ENCODE measurements around the gene PECR.

PECR gene

DNA sequence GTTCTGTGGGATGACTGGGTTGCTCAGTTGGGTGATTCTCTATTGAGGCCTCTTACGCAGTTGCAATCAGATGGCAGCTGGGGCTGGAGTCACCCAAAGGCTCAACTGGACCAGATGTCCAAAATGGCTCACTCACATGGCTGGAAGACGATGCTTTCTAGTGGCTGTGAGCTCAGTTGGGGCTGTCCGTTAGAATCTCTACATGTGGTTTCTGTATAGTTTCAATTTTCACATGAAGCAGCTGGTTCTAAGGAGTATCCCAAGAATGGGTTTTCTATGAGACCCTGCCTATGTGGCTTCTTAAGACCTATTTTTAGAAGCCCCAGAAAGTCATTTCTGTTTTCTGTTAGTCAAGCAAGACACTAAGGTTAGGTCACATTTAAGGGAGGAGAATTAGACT is 32.0 kb upstream of the PECR start:
- peaks cover 76% of the 10 kb centered on the region for H3K36me3 ChIP-seq (ENCODE audit: control insufficient read depth, low read depth, low read length)
- peaks cover 23% of the 10 kb centered on the region for H3K4me1 ChIP-seq (ENCODE audit: control insufficient read depth, low read depth, low read length)
- no peak overlapping the region for H3K4me3 ChIP-seq (ENCODE audit: low read length)
- H3K9me3 ChIP-seq (ENCODE audit: control insufficient read depth, low read depth, low read length), result no peaks in the 10 kb centered on the region
- H3K9ac ChIP-seq (ENCODE audit: low read length), result no peak overlapping the region
- H3K27me3 ChIP-seq (ENCODE audit: control insufficient read depth, insufficient read depth, low read length), result no peaks in the 10 kb centered on the region
- no peak overlapping the region for H3K27ac ChIP-seq (ENCODE audit: low read length)

GRCh38 chr2:216112926-216113325 is 31.3 kb upstream of the PECR start:
- H3K9me3 ChIP-seq (ENCODE audit: control insufficient read depth, low read depth, low read length), result no peaks in the 10 kb centered on the region
- H3K4me3 ChIP-seq (ENCODE audit: low read length), result no peak overlapping the region
- H3K27ac ChIP-seq (ENCODE audit: low read length), result no peak overlapping the region
- peaks cover 69% of the 10 kb centered on the region for H3K36me3 ChIP-seq (ENCODE audit: control insufficient read depth, low read depth, low read length)
- H3K4me1 ChIP-seq (ENCODE audit: control insufficient read depth, low read depth, low read length), result peaks cover 30% of the 10 kb centered on the region
- no peaks in the 10 kb centered on the region for H3K27me3 ChIP-seq (ENCODE audit: control insufficient read depth, insufficient read depth, low read length)
- no peak overlapping the region for H3K9ac ChIP-seq (ENCODE audit: low read length)

DNA sequence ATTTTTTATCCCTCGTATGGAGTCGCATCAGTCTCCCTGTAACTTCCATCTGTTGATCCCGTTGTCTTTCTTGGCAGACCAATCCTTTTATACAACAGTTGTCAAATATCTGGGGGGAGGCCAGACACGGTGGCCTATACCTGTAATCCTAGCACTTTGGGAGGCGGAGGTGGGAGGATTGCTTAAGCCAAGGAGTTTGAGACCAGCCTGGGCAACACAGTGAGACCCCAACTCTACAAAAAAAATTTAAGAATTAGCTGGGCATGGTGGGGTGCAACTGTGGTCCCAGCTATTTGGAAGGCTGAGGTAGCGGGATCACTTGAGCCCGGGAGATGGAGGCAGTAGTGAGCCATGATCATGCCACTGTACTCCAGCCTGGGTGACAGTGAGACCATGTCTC is 29.5 kb upstream of the PECR start:
- Histone ChIP-seq H3K9ac (ENCODE audit: low read length) (no peak overlapping the region), H3K36me3 (ENCODE audit: control insufficient read depth, low read depth, low read length) (peaks cover 51% of the 10 kb centered on the region), H3K9me3 (ENCODE audit: control insufficient read depth, low read depth, low read length) (no peaks in the 10 kb centered on the region), H3K4me3 (ENCODE audit: low read length) (peak overlapping the region; percentile 97), H3K27ac (ENCODE audit: low read length) (no peak overlapping the region), H3K27me3 (ENCODE audit: control insufficient read depth, insufficient read depth, low read length) (no peaks in the 10 kb centered on the region), H3K4me1 (ENCODE audit: control insufficient read depth, low read depth, low read length) (peaks cover 33% of the 10 kb centered on the region)

- peak overlapping the region; percentile 98 for H3K9ac ChIP-seq (ENCODE audit: low read length)
- peaks cover 33% of the 10 kb centered on the region for H3K4me1 ChIP-seq (ENCODE audit: control insufficient read depth, low read depth, low read length)
- H3K36me3 ChIP-seq (ENCODE audit: control insufficient read depth, low read depth, low read length), result peaks cover 46% of the 10 kb centered on the region
- no peak overlapping the region for H3K27ac ChIP-seq (ENCODE audit: low read length)
- H3K27me3 ChIP-seq (ENCODE audit: control insufficient read depth, insufficient read depth, low read length), result no peaks in the 10 kb centered on the region
- H3K9me3 ChIP-seq (ENCODE audit: control insufficient read depth, low read depth, low read length), result no peaks in the 10 kb centered on the region
- H3K4me3 ChIP-seq (ENCODE audit: low read length), result peak overlapping the region; percentile 97
Measured at GRCh38 chr2:216110620-216111019, 29.0 kb upstream of the PECR start.

DNA sequence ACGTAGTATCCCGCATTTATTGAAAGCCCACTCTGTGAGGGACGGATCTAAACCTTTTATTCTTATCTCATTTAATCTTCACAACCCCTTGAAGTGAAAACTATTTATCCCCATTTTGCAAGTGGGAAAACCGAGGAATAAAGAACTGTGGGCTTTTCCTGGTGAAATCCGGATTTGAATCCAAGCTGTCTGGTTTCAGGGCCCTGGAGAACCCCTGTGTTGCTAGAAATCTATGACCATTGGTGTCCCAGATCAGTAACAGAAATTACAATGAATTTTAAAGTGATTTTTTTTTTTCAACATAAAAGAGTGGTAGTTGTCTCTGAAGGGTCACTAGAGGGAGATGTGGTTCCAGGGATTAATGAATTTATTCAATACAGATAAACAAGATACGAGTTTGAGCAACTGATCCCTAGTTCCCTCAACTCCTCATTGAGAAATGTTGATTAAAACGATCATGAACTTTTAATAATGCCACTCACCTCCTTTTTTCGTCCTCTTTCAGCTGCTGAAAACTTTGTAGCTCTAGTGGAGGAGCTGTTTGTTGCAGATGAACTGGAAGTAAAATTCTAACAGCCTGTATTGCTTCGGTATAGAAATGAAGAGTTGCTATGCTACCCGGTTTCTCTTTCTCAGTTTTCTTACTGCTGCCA is 28.5 kb upstream of the PECR start:
- peaks cover 29% of the 10 kb centered on the region for H3K4me1 ChIP-seq (ENCODE audit: control insufficient read depth, low read depth, low read length)
- peaks cover 42% of the 10 kb centered on the region for H3K36me3 ChIP-seq (ENCODE audit: control insufficient read depth, low read depth, low read length)

GRCh38 chr2:216108967-216109921 is 27.6 kb upstream of the PECR start, which contains the start of gene XRCC5:
Gene XRCC5 (plus strand): TSS chr2:216109348. CDS start chr2:216109437, 89 bp downstream.
- H3K36me3 ChIP-seq (ENCODE audit: control insufficient read depth, low read depth, low read length), result peaks cover 40% of the 10 kb centered on the region
- H3K4me1 ChIP-seq (ENCODE audit: control insufficient read depth, low read depth, low read length), result peaks cover 23% of the 10 kb centered on the region
- peak within 1 kb of the TSS; percentile 74 for H3K27ac ChIP-seq (ENCODE audit: low read length)
- peak within 1 kb of the TSS; percentile 97 for H3K4me3 ChIP-seq (ENCODE audit: low read length)
- H3K9ac ChIP-seq (ENCODE audit: low read length), result peak within 1 kb of the TSS; percentile 98
- H3K9me3 ChIP-seq (ENCODE audit: control insufficient read depth, low read depth, low read length), result no peaks in the 10 kb centered on the region
- no peaks in the 10 kb centered on the region for H3K27me3 ChIP-seq (ENCODE audit: control insufficient read depth, insufficient read depth, low read length)

More for the DNA sequence above, 28.5 kb upstream of the PECR start:
- Histone ChIP-seq H3K9ac (ENCODE audit: low read length) (peak overlapping the region; percentile 98), H3K27me3 (ENCODE audit: control insufficient read depth, insufficient read depth, low read length) (no peaks in the 10 kb centered on the region), H3K4me3 (ENCODE audit: low read length) (peak overlapping the region; percentile 97), H3K9me3 (ENCODE audit: control insufficient read depth, low read depth, low read length) (no peaks in the 10 kb centered on the region), H3K27ac (ENCODE audit: low read length) (peak overlapping the region; percentile 74)

DNA sequence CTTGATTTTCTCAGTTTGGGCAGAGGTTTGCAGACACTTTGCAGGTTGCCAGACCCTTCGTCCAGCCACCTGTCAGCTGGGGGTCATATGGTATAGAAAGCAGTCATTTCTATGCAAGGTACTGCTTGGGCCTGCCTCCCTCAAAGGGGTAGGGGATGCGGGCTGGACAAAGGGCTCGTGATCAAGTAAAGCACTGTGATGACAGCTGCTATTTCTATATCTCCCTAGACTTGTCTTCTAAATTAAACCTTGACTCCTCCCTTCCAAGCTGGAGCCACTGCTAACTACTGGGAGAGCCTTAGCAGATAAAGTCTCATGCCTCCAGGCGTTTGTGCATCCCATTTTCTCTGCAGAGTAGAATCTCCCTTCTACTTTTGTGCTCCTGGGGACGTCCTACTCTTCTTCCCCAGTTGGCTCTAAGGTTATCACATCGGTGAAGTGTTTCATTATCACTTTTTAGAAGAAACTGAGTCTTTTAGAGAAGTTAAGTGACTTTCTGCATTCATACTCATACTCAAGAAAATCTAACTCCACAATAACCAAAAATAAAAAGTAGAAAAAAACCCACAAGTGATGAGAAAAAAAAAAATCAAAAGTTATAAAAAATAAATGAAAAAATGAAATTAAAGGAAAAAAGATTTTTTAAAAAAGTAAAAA is 26.8 kb upstream of the PECR start:
- Histone ChIP-seq H3K27ac (ENCODE audit: low read length) (peak overlapping the region; percentile 8), H3K27me3 (ENCODE audit: control insufficient read depth, insufficient read depth, low read length) (no peaks in the 10 kb centered on the region), H3K36me3 (ENCODE audit: control insufficient read depth, low read depth, low read length) (peaks cover 32% of the 10 kb centered on the region), H3K9me3 (ENCODE audit: control insufficient read depth, low read depth, low read length) (no peaks in the 10 kb centered on the region), H3K4me1 (ENCODE audit: control insufficient read depth, low read depth, low read length) (peaks cover 22% of the 10 kb centered on the region), H3K4me3 (ENCODE audit: low read length) (peak overlapping the region; percentile 97), H3K9ac (ENCODE audit: low read length) (peak overlapping the region; percentile 98)

DNA sequence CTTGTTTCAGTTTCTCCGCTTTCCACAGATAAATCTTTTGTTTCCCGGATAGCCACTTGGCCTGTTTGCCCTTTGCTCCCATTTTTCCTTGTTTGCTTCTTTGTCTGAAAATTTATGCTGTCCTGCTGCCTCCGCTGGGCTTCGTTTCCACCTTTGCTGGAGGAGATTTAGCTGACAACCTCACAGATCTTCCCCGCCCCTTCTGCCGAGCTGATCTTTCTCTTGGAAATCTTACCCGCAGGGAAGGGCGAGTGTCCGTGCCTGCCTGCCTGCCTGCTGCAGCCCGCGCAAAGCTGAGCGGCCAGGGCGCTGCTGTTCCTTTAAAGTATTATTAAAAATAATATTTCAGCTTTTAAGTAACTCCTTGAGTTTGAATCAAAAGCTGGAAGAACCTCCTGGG is 26.2 kb upstream of the PECR start:
- Histone ChIP-seq H3K9me3 (ENCODE audit: control insufficient read depth, low read depth, low read length) (no peaks in the 10 kb centered on the region), H3K27me3 (ENCODE audit: control insufficient read depth, insufficient read depth, low read length) (no peaks in the 10 kb centered on the region), H3K4me1 (ENCODE audit: control insufficient read depth, low read depth, low read length) (peaks cover 22% of the 10 kb centered on the region), H3K36me3 (ENCODE audit: control insufficient read depth, low read depth, low read length) (peaks cover 25% of the 10 kb centered on the region), H3K27ac (ENCODE audit: low read length) (no peak overlapping the region), H3K4me3 (ENCODE audit: low read length) (peak overlapping the region; percentile 97), H3K9ac (ENCODE audit: low read length) (peak overlapping the region; percentile 98)

- Histone ChIP-seq H3K36me3 (ENCODE audit: control insufficient read depth, low read depth, low read length) (peaks cover 21% of the 10 kb centered on the region), H3K27ac (ENCODE audit: low read length) (no peak overlapping the region), H3K4me3 (ENCODE audit: low read length) (peak overlapping the region; percentile 7), H3K4me1 (ENCODE audit: control insufficient read depth, low read depth, low read length) (peaks cover 22% of the 10 kb centered on the region), H3K9me3 (ENCODE audit: control insufficient read depth, low read depth, low read length) (no peaks in the 10 kb centered on the region), H3K27me3 (ENCODE audit: control insufficient read depth, insufficient read depth, low read length) (no peaks in the 10 kb centered on the region), H3K9ac (ENCODE audit: low read length) (peak overlapping the region; percentile 98)
Measured at GRCh38 chr2:216107320-216107719, 25.7 kb upstream of the PECR start.

DNA sequence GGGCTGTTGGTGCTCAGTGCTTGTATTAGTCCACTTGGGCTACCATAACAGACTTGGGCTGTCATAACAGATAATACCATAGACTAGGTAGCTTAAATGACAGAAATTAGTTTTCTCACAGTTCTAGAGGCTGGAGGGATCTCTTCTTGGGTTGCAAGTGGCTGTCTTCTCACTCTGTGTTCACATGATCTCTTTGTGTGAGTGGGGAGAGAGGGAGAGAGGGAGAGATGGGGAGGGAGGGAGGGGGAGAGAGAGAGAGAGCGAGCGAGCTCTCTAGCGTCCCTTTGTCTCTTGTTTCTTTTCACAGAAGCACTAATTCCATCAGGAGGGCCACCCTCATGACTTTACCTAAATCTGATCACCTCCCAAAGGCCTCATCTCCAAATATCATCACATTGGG is 23.1 kb upstream of the PECR start:
- Histone ChIP-seq H3K27ac (ENCODE audit: low read length) (no peak overlapping the region), H3K9ac (ENCODE audit: low read length) (no peak overlapping the region), H3K27me3 (ENCODE audit: control insufficient read depth, insufficient read depth, low read length) (no peaks in the 10 kb centered on the region), H3K36me3 (ENCODE audit: control insufficient read depth, low read depth, low read length) (no peaks in the 10 kb centered on the region), H3K4me3 (ENCODE audit: low read length) (no peak overlapping the region), H3K4me1 (ENCODE audit: control insufficient read depth, low read depth, low read length) (peaks cover 11% of the 10 kb centered on the region), H3K9me3 (ENCODE audit: control insufficient read depth, low read depth, low read length) (no peaks in the 10 kb centered on the region)

- Histone ChIP-seq H3K36me3 (ENCODE audit: control insufficient read depth, low read depth, low read length) (no peaks in the 10 kb centered on the region), H3K27ac (ENCODE audit: low read length) (no peak overlapping the region), H3K27me3 (ENCODE audit: control insufficient read depth, insufficient read depth, low read length) (no peaks in the 10 kb centered on the region), H3K4me1 (ENCODE audit: control insufficient read depth, low read depth, low read length) (peaks cover 7% of the 10 kb centered on the region), H3K9me3 (ENCODE audit: control insufficient read depth, low read depth, low read length) (no peaks in the 10 kb centered on the region), H3K9ac (ENCODE audit: low read length) (no peak overlapping the region), H3K4me3 (ENCODE audit: low read length) (no peak overlapping the region)
Measured at GRCh38 chr2:216103213-216103612, 21.6 kb upstream of the PECR start.
